SK-N-SH (cell line): ENCODE measurements around the gene KRT78.

Source experiments
- CHD2 ChIP-seq: fragments of 150-350 bp; IDR thresholded peaks from 2 replicates; pipeline ENCODE4 v1.6.1; 2018; ENCODE audit warnings: low read length; ENCODE audit not compliant: partially characterized antibody
- CTCF ChIP-seq: fragments of 200-600 bp; sonication (generic); IDR thresholded peaks from 2 replicates; pipeline ENCODE4 v1.6.1; 2017; ENCODE audit warnings: antibody characterized with exemption, mild to moderate bottlenecking, moderate library complexity
- ELF1 ChIP-seq: IDR thresholded peaks from 2 replicates; pipeline ENCODE4 v1.4.0; 2012
- EP300 ChIP-seq, 2 experiments: IDR thresholded peaks; 2 replicates each; pipeline versions ENCODE4 v1.4.0 to v1.6.1; 2012; ENCODE audit warnings: borderline replicate concordance in 1 of 2, low read depth in 1 of 2, low read length in 1 of 2
- EZH2phosphoT487 ChIP-seq: fragments of 200-600 bp; sonication (generic); IDR thresholded peaks from 2 replicates; pipeline ENCODE4 v1.6.1; 2017; ENCODE audit warnings: low read depth, mixed run types, mild to moderate bottlenecking, antibody characterized with exemption, moderate library complexity, borderline replicate concordance
- MXI1 ChIP-seq: IDR thresholded peaks from 2 replicates; pipeline ENCODE4 v1.6.1; 2012; ENCODE audit warnings: mild to moderate bottlenecking, low read depth, low read length, improper control_type of control experiment
- PBX3 ChIP-seq: IDR thresholded peaks from 2 replicates; pipeline ENCODE4; 2012
- POLR2AphosphoS5 ChIP-seq: IDR thresholded peaks from 2 replicates; pipeline ENCODE4 v1.6.1; 2012; ENCODE audit warnings: low read depth, low read length
- RCOR1 ChIP-seq: fragments of 150-350 bp; IDR thresholded peaks from 2 replicates; pipeline ENCODE4 v1.6.1; 2017; ENCODE audit warnings: antibody characterized with exemption, low read length
- SIN3A ChIP-seq: IDR thresholded peaks from 2 replicates; pipeline ENCODE4 v1.6.1; 2012; ENCODE audit warnings: low read depth, mild to moderate bottlenecking, low read length, moderate library complexity, borderline replicate concordance
- TAF1 ChIP-seq: IDR thresholded peaks from 2 replicates; pipeline ENCODE4 v1.6.1; 2012; ENCODE audit warnings: low read depth, mild to moderate bottlenecking, low read length, moderate library complexity, borderline replicate concordance
- TEAD4 ChIP-seq: IDR thresholded peaks from 2 replicates; pipeline ENCODE4 v1.4.0; 2012; ENCODE audit warnings: mild to moderate bottlenecking, borderline replicate concordance; ENCODE audit not compliant: insufficient read depth
- USF1 ChIP-seq: IDR thresholded peaks from 2 replicates; pipeline ENCODE4 v1.4.0; 2012; ENCODE audit warnings: low read depth, borderline replicate concordance
- ZBTB33 ChIP-seq: IDR thresholded peaks from 2 replicates; pipeline ENCODE4 v1.4.0; 2012; ENCODE audit warnings: low read depth, borderline replicate concordance

- TF ChIP-seq CTCF (no peak), USF1 (no peak), ZBTB33 (no peak), TEAD4 (no peak), RCOR1 (no peak), MXI1 (no peak), CHD2 (no peak), EP300 (IDR thresholded peaks at IDR 0.05; ENCODE audit: borderline replicate concordance in 1 of 2, low read depth in 1 of 2, low read length in 1 of 2) (no peak), ELF1 (no peak), PBX3 (no peak), SIN3A (no peak), EZH2phosphoT487 (no peak), POLR2AphosphoS5 (no peak), TAF1 (no peak)
Observed at GRCh38 chr12:52829986-52830770, 18.6 kb downstream of the KRT78 start.
